NCI-H2107 treated with DMSO at 0.1 percent for 48 hours (cell line): ENCODE data around the gene RGS7BP.

ENCODE experiments used
- DNase-seq: peaks from one replicate; lab custom pipeline; 2025; ENCODE audit not compliant: unreplicated experiment; lab: John Stamatoyannopoulos, UW

The RGS7BP gene

DNA sequence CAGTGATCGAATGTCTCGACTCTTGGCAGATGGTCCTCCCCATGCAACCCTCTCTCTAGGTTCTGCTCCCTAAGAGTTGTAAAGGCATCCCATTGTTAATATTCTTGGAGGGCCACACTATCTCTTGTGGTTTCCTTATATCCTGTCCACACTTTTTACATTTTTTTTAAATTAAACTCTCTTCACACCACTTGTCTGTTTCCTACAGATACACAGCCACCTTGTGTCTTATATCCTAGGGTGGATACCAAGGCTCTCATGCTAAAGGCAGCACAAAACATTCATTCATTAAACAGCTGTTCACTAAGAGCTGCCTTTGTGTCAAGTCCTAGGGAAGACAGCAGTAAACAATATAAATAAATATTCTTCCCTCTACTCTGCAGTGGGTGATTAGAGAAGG is 124.0 kb downstream of the RGS7BP start:
- DNase-seq: no peak

GRCh38 chr5:64632251-64632650 is 126.4 kb downstream of the RGS7BP start:
- DNase-seq: peak; percentile 71

GRCh38 chr5:64634997-64635686 is 129.3 kb downstream of the RGS7BP start:
- no peak for DNase-seq

- no peak for DNase-seq
These were observed 131.3 kb downstream of the RGS7BP start for GRCh38 chr5:64637144-64637543.

DNA sequence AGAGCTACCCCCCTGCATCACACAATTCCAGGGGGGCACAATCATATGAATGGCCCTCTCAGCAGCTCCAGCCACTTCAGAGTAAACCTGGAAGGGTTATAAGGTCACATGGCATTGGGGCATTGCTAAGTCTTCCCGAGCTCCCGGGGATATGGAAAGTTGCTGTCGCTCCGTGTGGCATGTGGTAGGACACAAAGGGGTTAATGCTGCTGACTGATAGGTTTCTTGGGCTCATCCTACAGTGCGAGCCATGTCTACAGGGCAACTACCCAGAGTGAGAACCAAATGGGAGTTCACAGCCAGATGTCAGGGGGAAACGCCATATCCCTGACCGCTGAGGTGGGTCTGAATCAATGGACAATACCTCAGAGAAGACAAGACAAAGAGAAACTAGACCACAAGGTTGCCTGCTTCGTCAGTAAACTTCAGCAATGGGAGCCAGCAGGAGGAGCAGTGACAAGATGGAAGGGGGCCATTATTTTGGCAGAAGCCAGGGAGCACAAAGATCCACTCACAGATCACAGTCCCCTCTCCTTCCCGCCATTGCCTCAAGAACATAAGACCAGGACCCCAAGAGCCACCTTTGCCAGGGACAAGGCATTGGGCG is 132.1 kb downstream of the RGS7BP start:
- no peak for DNase-seq

GRCh38 chr5:64644831-64645230 is 139.0 kb downstream of the RGS7BP start:
- DNase-seq: no peak

- no peak for DNase-seq
These were observed 140.4 kb downstream of the RGS7BP start for GRCh38 chr5:64646169-64646568.

DNA sequence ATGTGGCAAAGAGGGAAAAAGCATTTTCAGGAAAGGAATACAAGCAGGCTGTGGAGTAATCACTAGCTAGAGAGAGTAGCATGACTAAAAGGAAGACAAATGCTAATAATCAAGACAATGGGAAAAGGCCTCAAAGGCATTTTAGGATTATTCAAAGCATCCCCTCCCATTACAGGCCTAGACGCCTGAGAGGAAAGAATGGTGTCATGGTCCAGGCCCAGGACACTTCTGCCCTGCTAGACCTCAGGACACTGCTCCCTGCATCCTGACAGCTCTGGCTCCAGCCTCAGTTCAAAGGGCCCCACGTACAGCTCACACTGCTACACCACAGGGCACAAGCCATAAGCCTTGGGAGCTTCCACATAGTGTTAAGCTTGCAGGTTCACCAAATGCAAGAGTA is 143.7 kb downstream of the RGS7BP start:
- DNase-seq: no peak

DNA sequence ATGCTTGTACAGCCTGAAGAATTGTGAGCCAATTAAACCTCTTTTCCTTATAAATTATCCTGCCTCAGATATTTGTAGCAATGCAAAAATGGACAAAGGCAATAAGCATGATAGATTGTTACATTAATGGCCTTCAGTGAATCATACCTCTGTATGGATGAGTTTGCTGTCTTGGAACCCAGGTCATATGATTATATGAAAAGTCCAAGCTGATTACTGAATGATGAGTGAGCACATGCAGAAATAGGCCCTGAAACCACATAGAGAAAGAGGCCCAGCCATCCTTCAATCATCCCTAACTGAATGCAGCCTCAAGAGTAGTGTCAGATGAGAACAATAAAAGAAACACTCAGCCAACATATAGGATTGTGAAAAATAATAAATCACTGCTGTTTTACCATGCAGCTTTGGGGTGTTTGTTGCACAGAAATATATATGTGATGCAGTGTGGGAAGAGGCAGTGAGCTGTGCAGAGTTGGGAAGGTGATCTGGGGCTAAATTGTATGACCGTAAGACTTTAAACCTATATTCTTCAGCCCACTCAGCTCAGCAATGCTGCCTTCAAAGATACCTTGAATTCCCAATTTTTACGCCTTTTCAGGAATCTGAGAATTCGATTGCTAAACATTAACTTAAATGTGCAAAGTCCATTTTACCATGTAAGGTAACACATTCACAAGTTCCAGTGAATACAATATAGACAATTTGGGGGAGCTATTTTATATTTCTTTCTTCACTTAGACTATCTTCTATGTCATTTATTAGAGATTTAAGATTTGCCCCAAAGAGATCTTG is 148.1 kb downstream of the RGS7BP start:
- no peak for DNase-seq

DNA sequence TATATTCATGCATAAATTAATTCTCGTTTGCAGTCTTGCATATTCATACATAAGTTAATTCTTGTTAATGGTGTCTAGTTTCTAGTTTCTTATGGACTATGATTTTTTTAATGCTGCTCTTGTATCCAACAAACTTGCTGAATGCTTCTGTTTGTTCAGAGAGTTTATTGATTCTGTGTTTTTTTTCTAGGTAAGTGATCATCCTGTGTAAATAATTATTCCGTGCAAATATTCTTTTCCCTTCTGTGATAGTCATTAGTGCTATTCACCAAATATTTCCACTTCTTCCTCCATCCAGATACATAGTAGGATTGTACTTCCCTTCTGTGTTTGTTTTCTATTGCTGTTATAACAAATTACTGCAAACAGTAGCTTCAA is 148.7 kb downstream of the RGS7BP start:
- no peak for DNase-seq

DNA sequence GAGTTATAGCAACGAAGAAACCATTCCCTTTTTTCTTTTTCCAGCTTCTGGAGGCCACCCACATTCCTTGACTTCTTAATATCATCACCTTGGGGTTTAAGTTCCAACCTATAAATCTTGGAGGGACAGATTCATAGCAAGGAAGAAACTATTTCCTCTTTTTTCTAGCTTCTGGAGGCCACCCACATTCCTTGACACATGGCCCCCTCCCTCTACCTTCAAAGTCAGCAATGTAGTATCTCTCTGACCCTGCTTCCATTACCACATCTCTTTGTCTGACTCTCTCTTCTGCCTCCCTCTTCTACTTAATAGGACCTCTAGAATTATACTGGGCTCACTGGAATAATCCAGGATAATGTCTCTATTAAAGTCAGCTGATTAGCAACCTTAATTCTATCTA is 149.8 kb downstream of the RGS7BP start:
- no peak for DNase-seq

DNA sequence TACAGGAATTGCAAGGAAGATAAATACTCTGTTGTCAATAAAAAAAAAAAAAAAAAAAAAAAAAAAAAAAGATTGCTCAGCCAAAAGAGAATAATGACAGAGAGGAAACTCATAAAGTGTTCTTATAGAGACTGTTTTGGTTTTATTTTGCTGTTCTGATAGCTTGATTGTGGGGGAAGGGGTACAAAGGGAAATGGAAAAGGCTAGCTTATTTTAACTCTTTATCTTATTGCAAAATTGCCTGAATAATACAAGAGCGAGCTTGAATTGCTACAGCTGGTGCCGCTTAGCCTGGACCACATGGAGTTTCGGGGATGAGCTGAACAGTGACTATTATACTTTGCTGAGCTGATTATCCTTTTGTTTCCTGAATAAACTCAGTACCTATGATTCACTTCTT is 153.5 kb downstream of the RGS7BP start:
- DNase-seq: no peak
